ENCODE data around the gene UBE2D4.
"Not testable (repeated sequence)": the region's sequence is repeated elsewhere in the genome, so short reads cannot be mapped to it uniquely, and the experiment has no call there.

UBE2D4 gene

GRCh38 chr7:43925984-43926797, at the start of gene UBE2D4:
Gene UBE2D4, plus strand, starts transcription at chr7:43926436. Its CDS starts 97 bp downstream, at chr7:43926533.
- DNase-seq (ENCODE audit: low read depth) = no peak

GRCh38 chr7:43876976-43877745, 49.1 kb upstream of the UBE2D4 start:
- no peak for DNase-seq (ENCODE audit: low read depth)

- no peak for DNase-seq (ENCODE audit: low read depth)
Observed at GRCh38 chr7:43877968-43878864, 48.0 kb upstream of the UBE2D4 start.

GRCh38 chr7:43878867-43879266, 47.4 kb upstream of the UBE2D4 start:
- no peak for DNase-seq (ENCODE audit: low read depth)

GRCh38 chr7:43879477-43879876, 46.8 kb upstream of the UBE2D4 start:
- peak; percentile 72 for DNase-seq (ENCODE audit: low read depth)

GRCh38 chr7:43880596-43880995, 45.6 kb upstream of the UBE2D4 start:
- DNase-seq (ENCODE audit: low read depth) = no peak

GRCh38 chr7:43884209-43884608, 42.0 kb upstream of the UBE2D4 start:
- DNase-seq (ENCODE audit: low read depth) = no peak

- DNase-seq (ENCODE audit: low read depth) = no peak
Observed at GRCh38 chr7:43884617-43885016, 41.6 kb upstream of the UBE2D4 start.

GRCh38 chr7:43888993-43889945, 37.0 kb upstream of the UBE2D4 start:
- DNase-seq (ENCODE audit: low read depth) = no peak

GRCh38 chr7:43890468-43890867, 35.8 kb upstream of the UBE2D4 start:
- no peak for DNase-seq (ENCODE audit: low read depth)

- DNase-seq (ENCODE audit: low read depth) = no peak
Observed at GRCh38 chr7:43891069-43891955, 34.9 kb upstream of the UBE2D4 start.

- no peak for DNase-seq (ENCODE audit: low read depth)
Observed at GRCh38 chr7:43895847-43896415, 30.3 kb upstream of the UBE2D4 start.

GRCh38 chr7:43898571-43898970, 27.7 kb upstream of the UBE2D4 start:
- DNase-seq (ENCODE audit: low read depth) = not testable (repeated sequence)

GRCh38 chr7:43902542-43903054, 23.6 kb upstream of the UBE2D4 start:
- no peak for DNase-seq (ENCODE audit: low read depth)

GRCh38 chr7:43904533-43905208, 21.6 kb upstream of the UBE2D4 start:
- no peak for DNase-seq (ENCODE audit: low read depth)

GRCh38 chr7:43905209-43905946, 20.9 kb upstream of the UBE2D4 start:
- DNase-seq (ENCODE audit: low read depth) = no peak

GRCh38 chr7:43905956-43906330, 20.3 kb upstream of the UBE2D4 start:
- DNase-seq (ENCODE audit: low read depth) = no peak

GRCh38 chr7:43906331-43907010, 19.8 kb upstream of the UBE2D4 start, which contains the start of gene URGCP:
Gene URGCP, minus strand, starts transcription at chr7:43906596. Its CDS starts 21 bp downstream, at chr7:43906575.
- DNase-seq (ENCODE audit: low read depth) = no peak
